ENCODE results near the gene CASP14. TPM values are rescaled to one million over a fixed set of nuclear protein-coding genes. Genes with fewer than 3 reads are reported as not detected.

CASP14 gene
- total and polyA plus RNA-seq, 9 of the 15 experiments (the other 6 are each of a cell fraction or from before 2014, with no cell fraction given) = not detected

GRCh38 chr19:15048128-15048527 is 1.2 kb upstream of the CASP14 start:
- H3K4me3 ChIP-seq = no peak overlapping the region
- ChIA-PET POLR2A (interaction anchor here (0.6 kb wide), 1 partner anchor 34 kb away, joined by 4 read pairs; the partner anchor contains the start of gene OR1I1), CTCF (ENCODE audit: low intra/inter-chr PET ratio) (no interaction called here)
- no peak for ATAC-seq
- DNase-seq (ENCODE audit: extremely low read depth in 1 of 4, low spot score in 3 of 4) = peak in 1 of 4 experiments; percentile 2
- intact Hi-C loops (cut with micrococcal nuclease) (no loop called here), in situ Hi-C loops (cut with MboI) (no loop called here)
- no peak overlapping the region for H3K27ac ChIP-seq (ENCODE audit: extremely low read depth, low read depth, low read length)
- H3K9ac ChIP-seq (ENCODE audit: insufficient read depth in 1 of 2, low read depth in 2 of 2, low read length in 2 of 2) = no peak overlapping the region
- H3K79me2 ChIP-seq (ENCODE audit: control insufficient read depth, insufficient read depth, low read length) = no peaks in the 10 kb centered on the region
- TF ChIP-seq HMBOX1 (IDR thresholded peaks at IDR 0.05) = peak; percentile 14; the same call in 1 of the 2 replicates
- TF ChIP-seq ETS2 (tag; IDR thresholded peaks at IDR 0.05; ENCODE audit: borderline replicate concordance, poor library complexity, severe bottlenecking) = no peak
- no peak for TF ChIP-seq NFYB (IDR thresholded peaks at IDR 0.05; ENCODE audit: extremely low read depth, insufficient read length)
- no peak for TF ChIP-seq CGGBP1 (CRISPR knock-in tag; IDR thresholded peaks at IDR 0.05)
- TF ChIP-seq BDP1 (IDR thresholded peaks at IDR 0.05; ENCODE audit: insufficient read depth, insufficient read length) = no peak
- TF ChIP-seq KAT7 (CRISPR knock-in tag; IDR thresholded peaks at IDR 0.05; ENCODE audit: borderline replicate concordance) = no peak
- TF ChIP-seq SNRNP70 (optimal IDR thresholded peaks at IDR 0.05; ENCODE audit: low read depth, low read length) = no peak
- TF ChIP-seq MTA2 (IDR thresholded peaks at IDR 0.05; ENCODE audit: low read depth) = no peak
- TF ChIP-seq ZNF318 (IDR thresholded peaks at IDR 0.05; ENCODE audit: borderline replicate concordance in 1 of 2, low read depth in 1 of 2) = no peak
- no peak overlapping the region; the same call in 1 of the 2 replicates for H3K4me2 ChIP-seq (ENCODE audit: insufficient read depth, low read length)
- no peaks in the 10 kb centered on the region for H3K9me3 ChIP-seq (replicated peaks; ENCODE audit: control insufficient read depth, insufficient read depth, low read depth, low read length)
- no peaks in the 10 kb centered on the region for H4K20me1 ChIP-seq (replicated peaks; ENCODE audit: control insufficient read depth, insufficient read depth, low read length)
- peak; percentile 19 for FAIRE-seq
- no peaks in the 10 kb centered on the region for H3K36me3 ChIP-seq (ENCODE audit: control insufficient read depth, insufficient read depth, low read length)
- H3K9me1 ChIP-seq (ENCODE audit: control insufficient read depth, insufficient read depth, low read length) = no peaks in the 10 kb centered on the region
- no peak overlapping the region for H2AFZ ChIP-seq (ENCODE audit: low read depth, low read length)
- H3K27me3 ChIP-seq (ENCODE audit: control insufficient read depth in 2 of 2, insufficient read depth in 2 of 2, low read length in 2 of 2) = peaks cover 5 to 20% of the 10 kb centered on the region in 2 experiments; a peak in 4 of 5 replicates
- BruUV-seq (replicated peaks) = no TSS peak
- 3% methylated on average over 5 of the region's 5 CpGs for WGBS (ENCODE audit: insufficient coverage, low coverage, missing lambda C conversion rate)
- no peaks in the 10 kb centered on the region; a peak in 1 of 5 replicates for H3K4me1 ChIP-seq (replicated peaks in 1 of 2; ENCODE audit: control insufficient read depth in 2 of 2, insufficient read depth in 2 of 2, low read length in 2 of 2)

Measured in K562 (cell line).